ENCODE data around the gene FKBP11.

Gene FKBP11

GRCh38 chr12:48925304-48926011 is at the start of gene FKBP11:
FKBP11 (minus strand) TSS chr12:48925492; CDS start chr12:48925428, 64 bp downstream.
- no peak for DNase-seq

GRCh38 chr12:48973941-48974673 is 48.8 kb upstream of the FKBP11 start:
- no peak for DNase-seq

GRCh38 chr12:48973531-48973930 is 48.2 kb upstream of the FKBP11 start:
- no peak for DNase-seq

GRCh38 chr12:48972952-48973483 is 47.7 kb upstream of the FKBP11 start:
- DNase-seq, result no peak

GRCh38 chr12:48972213-48972951 is 47.1 kb upstream of the FKBP11 start:
- no peak for DNase-seq

- DNase-seq, result no peak
These were observed 45.5 kb upstream of the FKBP11 start for GRCh38 chr12:48970702-48971334.

- no peak for DNase-seq
These were observed 44.8 kb upstream of the FKBP11 start for GRCh38 chr12:48969833-48970701.

GRCh38 chr12:48969160-48969771 is 44.0 kb upstream of the FKBP11 start:
- DNase-seq, result no peak

- DNase-seq, result no peak
These were observed 43.2 kb upstream of the FKBP11 start for GRCh38 chr12:48968467-48968866.

- no peak for DNase-seq
These were observed 42.7 kb upstream of the FKBP11 start for GRCh38 chr12:48967991-48968390.

- no peak for DNase-seq
These were observed 41.0 kb upstream of the FKBP11 start for GRCh38 chr12:48966177-48966895.

GRCh38 chr12:48965298-48965838 is 40.1 kb upstream of the FKBP11 start:
- no peak for DNase-seq

GRCh38 chr12:48961801-48962200 is 36.5 kb upstream of the FKBP11 start:
- no peak for DNase-seq

GRCh38 chr12:48961331-48961730 is 36.0 kb upstream of the FKBP11 start:
- DNase-seq, result no peak

- DNase-seq, result no peak
These were observed 35.5 kb upstream of the FKBP11 start for GRCh38 chr12:48960834-48961233.

GRCh38 chr12:48958049-48958388 is 32.7 kb upstream of the FKBP11 start:
- DNase-seq, result no peak

GRCh38 chr12:48957141-48958048 is 32.1 kb upstream of the FKBP11 start, which contains the start of gene ARF3:
ARF3 (minus strand) TSS chr12:48957487; CDS start chr12:48941095, 16,392 bp downstream.
- DNase-seq, result peak; percentile 98

- DNase-seq, result peak; percentile 91
These were observed 31.2 kb upstream of the FKBP11 start for GRCh38 chr12:48956279-48957140.
